ENCODE measurements around the gene KIAA1671.

GRCh38 chr22:24948356-24949202 is 3.9 kb upstream of the KIAA1671 start:
- TF ChIP-seq GATA3 (IDR thresholded peaks at IDR 0.05; ENCODE audit: low read depth, low read length) (no peak), GATA2 (IDR thresholded peaks at IDR 0.05; ENCODE audit: low read depth, low read length) (no peak)
